HG03135 (cell line): ENCODE data around the gene WDR45.
A peak's percentile ranks its signal among the peaks of the same experiment; 100 is the strongest.

Experiments
- ATAC-seq: cut with Tn5 transposase; IDR thresholded peaks from one replicate; pipeline ENCODE4 v1.9.1; 2021; ENCODE audit warnings: mild to moderate bottlenecking, moderate library complexity; ENCODE audit not compliant: unreplicated experiment

WDR45 gene

GRCh38 chrX:49075347-49075746, 4.3 kb downstream of the WDR45 start:
- no peak for ATAC-seq

DNA sequence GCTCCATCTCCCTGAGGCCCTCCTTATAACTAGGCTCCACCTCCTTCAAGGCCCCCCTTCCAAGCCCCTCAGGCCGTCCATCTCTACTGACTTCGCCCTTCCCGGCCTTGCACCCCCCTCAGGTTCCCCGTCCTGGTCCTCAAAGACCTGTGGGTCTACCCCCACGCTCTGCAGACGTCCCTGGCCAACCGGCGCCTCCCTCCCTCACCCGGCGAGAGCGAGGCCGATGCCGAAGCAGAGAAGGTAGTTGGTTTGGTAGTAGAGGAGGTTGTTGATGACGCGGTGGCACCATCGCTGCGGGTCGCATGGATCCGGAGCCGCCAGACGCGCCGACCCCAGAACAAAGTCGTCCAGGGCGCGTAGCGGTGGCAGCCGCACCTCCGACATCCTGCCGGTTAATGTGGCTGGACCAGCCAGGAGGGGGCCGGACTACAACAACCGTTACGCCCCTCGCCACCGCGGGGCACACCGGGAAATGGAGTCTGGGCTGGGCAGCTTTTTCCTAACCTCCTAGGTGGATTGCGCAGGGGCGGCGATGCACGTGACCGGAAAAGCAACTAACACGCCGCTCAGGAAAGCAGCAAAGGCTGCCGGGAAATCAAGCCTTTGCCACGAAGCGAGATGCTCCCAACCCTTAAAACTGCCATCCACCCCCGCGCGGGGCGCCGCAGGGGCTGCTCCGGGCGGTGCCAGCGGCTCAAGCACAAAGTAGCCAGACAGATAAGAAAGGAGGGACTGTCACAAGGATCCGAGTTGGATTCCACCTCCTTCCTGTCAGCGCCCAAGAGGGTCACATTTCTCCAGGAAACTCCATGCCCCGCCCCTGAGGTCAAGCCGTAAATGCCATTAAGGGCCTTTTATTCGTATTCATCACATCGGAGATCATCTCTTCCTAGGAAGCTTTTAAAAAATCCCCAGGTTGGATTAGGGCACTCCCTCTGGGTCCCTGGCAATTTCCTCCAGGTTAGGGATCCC, 5.8 kb downstream of the WDR45 start, which contains the start of gene PRAF2:
Gene PRAF2 (minus strand): TSS at position 402 of the 975 bp plus-strand sequence. CDS start 15 bp downstream, at position 387.
- peak; percentile 85 for ATAC-seq

- no peak for ATAC-seq
These were observed 7.0 kb downstream of the WDR45 start for GRCh38 chrX:49072712-49073095.

- ATAC-seq = no peak
These were observed 7.6 kb downstream of the WDR45 start for GRCh38 chrX:49071877-49072711.

DNA sequence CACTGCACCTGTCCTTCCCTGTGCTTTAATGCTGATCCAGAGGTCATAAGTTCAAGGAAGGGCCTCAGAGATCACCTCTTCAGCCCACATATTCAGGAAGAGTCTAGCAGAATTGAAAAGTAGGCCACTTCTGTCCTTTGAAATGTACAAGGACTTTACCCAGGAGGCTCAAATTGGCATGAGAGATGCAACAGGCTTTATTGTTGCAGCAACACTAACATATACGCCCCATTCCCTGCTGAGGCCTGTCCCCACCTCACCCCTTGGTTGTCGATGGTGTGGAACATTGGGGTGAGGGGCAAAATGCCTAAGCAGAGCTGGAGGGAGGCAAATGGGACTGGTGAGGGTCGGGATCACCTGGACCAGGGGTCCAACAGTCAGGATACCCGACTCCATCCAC, 8.7 kb downstream of the WDR45 start:
- no peak for ATAC-seq

DNA sequence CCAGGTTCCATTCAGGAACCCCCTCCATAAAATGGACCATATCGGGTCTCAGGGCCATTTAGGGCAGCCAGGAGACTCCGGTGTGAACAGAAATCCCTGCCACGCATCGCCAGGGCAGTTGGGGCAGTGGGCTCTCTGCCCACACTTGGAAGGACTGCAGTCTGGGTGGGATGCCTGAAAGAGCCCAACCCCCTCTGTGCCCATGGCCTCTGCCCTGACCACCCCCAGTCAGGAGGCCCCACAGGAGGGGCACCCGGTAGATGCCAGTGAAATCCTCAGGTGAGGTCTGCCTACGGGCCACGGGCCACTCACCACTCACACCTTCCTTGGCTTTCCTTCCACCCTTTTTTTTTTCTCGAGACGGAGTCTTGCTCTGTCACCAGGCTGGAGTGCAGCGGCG, 10.6 kb downstream of the WDR45 start:
- ATAC-seq = no peak

- ATAC-seq = no peak
These were observed 12.2 kb downstream of the WDR45 start for GRCh38 chrX:49067285-49068120.

GRCh38 chrX:49066690-49067089, 13.0 kb downstream of the WDR45 start:
- no peak for ATAC-seq

DNA sequence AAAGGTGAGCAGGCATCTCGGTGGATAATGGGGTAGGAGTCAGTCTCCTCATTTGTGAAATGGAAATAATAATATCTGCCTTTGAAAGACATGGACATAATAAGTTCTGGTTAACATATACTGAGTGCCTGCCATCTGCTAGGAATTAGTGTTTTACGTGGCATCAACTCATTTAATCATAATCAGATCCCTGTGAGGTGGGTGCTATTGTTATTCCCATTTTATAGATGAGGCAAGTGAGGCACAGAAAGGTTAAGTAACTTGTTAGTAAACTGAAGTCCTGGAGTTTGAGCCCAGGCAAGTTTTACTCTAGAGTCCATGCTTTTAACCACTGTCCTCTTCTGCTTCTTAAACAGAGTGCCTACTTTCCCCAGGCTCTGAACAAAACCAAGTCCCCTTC, 13.4 kb downstream of the WDR45 start:
- no peak for ATAC-seq

DNA sequence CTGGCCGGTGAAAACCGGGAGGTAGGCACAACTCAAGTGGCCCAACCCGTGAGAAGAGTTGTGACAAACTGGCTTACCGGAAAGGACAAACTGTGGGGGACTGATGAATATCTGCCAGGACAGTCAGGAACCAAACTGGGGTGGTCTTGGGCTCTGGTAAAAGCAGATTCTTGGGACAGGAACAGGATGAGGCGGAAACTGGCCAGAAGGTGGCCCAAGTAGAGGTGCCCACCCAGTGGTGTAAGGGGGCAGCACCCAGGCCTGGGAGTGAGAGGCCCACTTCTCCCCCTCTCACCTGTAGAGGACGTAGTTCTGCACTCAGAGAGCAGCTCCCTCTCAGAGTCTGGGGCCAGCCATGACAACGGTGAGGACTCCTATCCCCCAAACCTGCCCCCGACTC, 15.0 kb downstream of the WDR45 start:
- ATAC-seq = no peak

DNA sequence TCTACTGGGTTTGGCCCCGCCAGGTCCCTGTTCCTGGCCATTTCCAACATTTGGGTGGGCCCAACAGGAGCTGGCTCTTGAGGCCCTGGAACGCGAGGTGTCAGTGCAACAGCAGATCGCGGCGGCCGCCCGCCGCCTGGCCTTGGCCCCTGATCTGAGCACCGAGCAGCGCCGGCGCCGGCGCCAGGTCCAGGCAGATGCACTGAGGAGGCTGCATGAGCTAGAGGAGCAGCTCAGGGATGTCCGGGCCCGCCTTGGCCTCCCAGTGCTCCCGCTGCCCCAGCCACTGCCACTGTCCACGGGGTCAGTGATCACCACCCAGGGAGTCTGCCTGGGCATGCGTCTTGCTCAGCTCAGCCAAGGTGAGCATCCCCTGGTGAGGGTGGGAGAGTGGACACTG, 15.4 kb downstream of the WDR45 start:
- ATAC-seq = no peak

GRCh38 chrX:49063715-49064114, 16.0 kb downstream of the WDR45 start:
- no peak for ATAC-seq

DNA sequence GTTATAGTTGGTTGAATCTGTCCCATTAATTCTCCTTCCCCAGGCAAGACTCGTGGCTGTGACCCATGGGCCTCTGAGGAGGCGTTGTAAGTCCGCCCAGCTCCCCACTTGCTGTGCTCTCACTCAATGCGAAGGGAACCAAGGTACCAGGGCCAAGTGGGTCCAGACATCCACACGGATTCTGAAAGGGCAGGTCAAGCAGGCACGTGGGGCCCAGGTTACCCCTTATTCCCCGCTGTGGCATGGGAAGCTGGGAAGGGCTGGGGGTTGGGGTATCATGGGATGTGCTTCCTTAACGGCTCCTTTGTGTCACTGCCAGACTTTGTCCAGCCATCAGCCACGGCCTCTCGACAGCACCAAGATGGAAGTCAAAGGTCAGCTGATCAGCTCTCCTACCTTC, 17.8 kb downstream of the WDR45 start:
- ATAC-seq = no peak

- ATAC-seq = no peak
These were observed 18.2 kb downstream of the WDR45 start for GRCh38 chrX:49061490-49061889.

- ATAC-seq = no peak
These were observed 18.8 kb downstream of the WDR45 start for GRCh38 chrX:49060914-49061313.

DNA sequence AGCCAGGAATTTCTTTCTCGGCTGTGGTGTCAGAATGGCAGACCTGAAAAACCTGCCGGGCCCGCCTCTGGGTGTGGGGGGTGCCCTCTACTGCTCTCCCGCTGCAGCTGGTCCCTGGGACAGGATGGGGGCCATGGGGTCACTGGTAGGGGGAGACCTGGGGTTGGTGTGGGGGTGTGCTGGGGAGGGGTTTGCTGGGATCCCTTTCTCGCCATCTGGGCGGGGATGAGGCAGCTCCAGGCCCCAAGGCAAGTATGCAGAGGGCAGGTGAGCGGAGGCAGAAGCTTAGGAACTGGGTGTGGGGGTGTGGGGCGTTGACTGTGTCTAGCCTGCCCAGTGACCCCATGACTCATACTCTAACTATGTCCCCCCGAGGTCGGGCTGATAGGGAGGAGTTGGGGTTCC, 20.0 kb downstream of the WDR45 start:
- no peak for ATAC-seq

DNA sequence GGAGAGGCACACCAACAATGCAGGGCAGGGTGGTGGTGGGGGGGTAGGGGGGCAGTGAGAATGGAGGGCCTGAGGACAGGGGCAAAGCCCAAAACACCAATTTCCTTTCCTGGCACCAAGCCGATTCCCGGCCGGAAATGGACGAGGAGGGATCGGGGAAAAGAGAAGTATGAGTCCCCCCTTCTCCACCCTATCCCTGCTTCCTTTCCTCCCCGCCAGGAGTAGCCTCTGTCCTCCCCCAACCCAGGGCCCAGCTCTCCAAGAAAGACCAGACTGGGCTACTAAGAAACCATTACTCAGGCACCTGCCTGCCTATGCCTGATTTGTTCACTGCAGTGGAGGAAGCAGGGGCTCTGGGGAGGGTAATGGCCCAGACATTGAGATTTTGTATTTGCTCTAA, 20.5 kb downstream of the WDR45 start:
- ATAC-seq = no peak

GRCh38 chrX:49058794-49059193, 20.9 kb downstream of the WDR45 start, which contains the start of gene CCDC120:
TSS of gene CCDC120 (plus strand) at chrX:49058999. CDS start at chrX:49062042, 3,043 bp downstream.
- no peak for ATAC-seq

- no peak for ATAC-seq
These were observed 25.5 kb downstream of the WDR45 start for GRCh38 chrX:49054073-49054762.
